Upper lobe of left lung (tissue), 4 donors: Measurements from ENCODE around the gene NKAIN2.

ENCODE experiments used
- CTCF ChIP-seq, 6 experiments: fragments of 450-650 bp in 4 of 6; fragments of 200-600 bp in 2 of 6; sonication (generic) in 2 of 6; IDR thresholded peaks; one replicate each; pipeline ENCODE4 v1.5.1; 2016 to 2019; ENCODE audit warnings: antibody characterized with exemption in 6 of 6
- EP300 ChIP-seq, 4 donors: sonication (generic); formaldehyde crosslinking; IDR thresholded peaks; one replicate each; pipeline ENCODE4 v1.5.1; 2017; ENCODE audit warnings: antibody characterized with exemption in 4 of 4, control low read depth in 2 of 4
- POLR2AphosphoS5 ChIP-seq, 2 donors: sonication (generic); formaldehyde crosslinking; IDR thresholded peaks; one replicate each; pipeline ENCODE4 v1.5.1; 2017; ENCODE audit warnings: antibody characterized with exemption in 2 of 2

GRCh38 chr6:124868481-124868880, 1064.8 kb downstream of the NKAIN2 start:
- TF ChIP-seq CTCF (IDR thresholded peaks at IDR 0.05) (no peak), EP300 (IDR thresholded peaks at IDR 0.05) (no peak), POLR2AphosphoS5 (IDR thresholded peaks at IDR 0.05) (no peak)
